ENCODE measurements around the gene CDPF1.

The CDPF1 gene

DNA sequence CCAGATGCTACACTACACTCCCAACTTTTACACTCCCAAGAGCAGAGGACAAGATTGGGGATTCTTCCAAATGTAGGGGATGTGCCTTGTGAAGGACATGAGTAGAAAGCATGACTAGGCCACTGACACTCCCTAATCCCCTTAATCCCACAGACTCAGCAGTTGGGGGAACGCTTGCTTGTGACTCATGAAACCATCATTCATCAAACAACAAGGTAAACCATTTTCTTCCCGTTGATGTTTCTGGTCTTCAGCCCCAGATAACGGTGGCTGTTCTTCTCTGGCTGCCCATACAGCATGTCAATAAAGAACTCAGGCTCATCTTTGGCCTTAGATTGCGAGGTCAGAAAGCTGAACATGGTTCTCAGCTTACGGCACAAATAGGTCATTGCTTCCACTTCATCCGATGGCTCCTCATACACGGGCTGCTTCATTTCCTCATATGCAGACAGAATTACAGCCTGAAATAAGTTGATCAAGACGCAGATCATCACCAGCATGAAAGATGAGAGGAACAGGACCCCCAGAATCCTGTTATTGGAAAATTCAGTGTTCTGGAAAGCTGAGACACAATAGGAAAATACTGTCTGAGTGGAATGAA, 6.4 kb upstream of the CDPF1 start:
- no peak for DNase-seq (ENCODE audit: low read depth, low spot score)

DNA sequence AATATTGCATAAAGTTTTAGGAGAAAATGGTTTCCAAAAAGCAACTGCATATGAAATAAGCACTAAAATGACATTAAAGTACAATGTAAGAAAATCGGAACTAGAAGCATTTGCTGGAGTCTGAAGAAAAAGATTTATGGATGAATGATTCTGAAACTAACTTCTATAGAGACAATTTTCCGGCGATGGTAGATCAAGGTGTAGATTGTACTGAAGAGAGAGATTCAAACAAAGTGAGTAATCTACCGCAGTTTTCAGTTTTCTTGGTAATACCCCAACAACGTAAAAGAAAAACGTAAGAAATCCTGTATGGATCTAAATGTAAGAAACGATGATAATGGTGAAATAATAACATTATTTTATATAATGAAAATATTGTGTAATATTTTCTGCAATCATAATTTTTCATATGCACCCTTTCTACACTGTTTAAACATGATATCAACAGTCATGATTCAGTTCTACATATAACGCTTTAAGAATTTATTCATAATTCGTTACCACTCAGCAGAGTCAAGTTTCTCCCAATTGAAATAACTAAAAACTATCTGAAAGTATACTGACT, 1.8 kb upstream of the CDPF1 start:
- no peak for DNase-seq (ENCODE audit: low read depth, low spot score)

DNA sequence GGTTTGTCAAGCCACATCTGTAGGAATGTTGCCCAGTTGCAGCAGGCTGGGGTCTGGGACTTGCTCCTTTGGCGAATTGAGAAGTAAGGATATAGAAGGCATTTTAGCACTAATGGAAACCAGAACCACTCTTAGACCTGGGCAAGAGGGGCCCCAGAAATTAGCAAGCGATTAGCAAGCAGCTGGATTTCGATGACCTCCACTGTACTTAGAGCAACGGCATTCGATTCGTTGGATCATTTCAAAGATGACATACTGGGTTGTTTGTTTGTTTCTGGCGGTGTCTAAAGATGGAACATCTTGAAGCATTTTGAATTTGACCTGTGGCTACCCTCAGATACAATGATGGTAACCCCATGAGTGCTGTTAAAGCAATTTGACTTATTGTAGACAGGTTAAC, 1.2 kb upstream of the CDPF1 start:
- DNase-seq (ENCODE audit: low read depth, low spot score), result no peak

DNA sequence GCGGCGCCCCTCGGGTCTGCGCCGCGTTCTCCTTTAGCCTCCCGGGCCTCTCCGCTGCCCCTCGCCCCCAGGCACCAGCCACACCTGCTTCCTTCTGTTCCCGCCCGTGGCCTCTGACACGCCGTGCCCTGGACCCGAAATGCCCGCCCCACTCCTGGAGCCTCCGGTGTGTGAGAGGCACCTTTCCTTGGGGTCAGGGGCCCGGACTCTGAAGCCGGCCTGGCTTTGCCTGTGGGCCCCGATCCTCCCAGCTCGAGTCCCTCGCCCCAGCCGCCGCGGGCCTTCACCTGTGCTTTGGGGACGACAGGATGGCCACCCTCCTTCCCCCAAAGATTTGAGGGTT, 661 bp upstream of the CDPF1 start:
- no peak for DNase-seq (ENCODE audit: low read depth, low spot score)

DNA sequence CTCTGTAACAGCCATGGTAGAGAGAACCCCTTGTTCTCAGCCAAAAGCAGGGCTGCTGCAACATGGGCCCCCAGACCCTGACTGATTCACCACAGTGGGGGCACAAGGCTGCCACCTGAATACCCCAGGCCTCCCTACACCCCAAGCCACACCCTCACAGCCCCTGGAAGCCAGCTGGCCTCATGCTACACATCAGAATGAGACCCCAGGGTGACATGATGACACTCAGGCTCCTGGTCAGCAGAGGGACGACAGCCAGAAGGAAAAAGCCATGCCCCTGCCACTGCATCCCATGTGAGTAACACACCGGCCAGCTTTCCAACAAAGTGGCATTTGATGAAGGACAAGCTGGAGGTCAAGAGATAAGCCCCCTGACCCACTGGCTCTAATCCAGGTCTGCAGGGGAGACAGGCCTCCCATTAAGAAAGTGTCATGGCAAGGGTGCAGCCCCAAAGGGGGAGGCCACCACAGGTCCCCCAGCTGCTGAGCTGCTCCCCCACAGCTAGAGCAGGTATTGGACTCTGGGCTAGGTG, 2.6 kb downstream of the CDPF1 start:
- DNase-seq (ENCODE audit: low read depth, low spot score), result no peak

DNA sequence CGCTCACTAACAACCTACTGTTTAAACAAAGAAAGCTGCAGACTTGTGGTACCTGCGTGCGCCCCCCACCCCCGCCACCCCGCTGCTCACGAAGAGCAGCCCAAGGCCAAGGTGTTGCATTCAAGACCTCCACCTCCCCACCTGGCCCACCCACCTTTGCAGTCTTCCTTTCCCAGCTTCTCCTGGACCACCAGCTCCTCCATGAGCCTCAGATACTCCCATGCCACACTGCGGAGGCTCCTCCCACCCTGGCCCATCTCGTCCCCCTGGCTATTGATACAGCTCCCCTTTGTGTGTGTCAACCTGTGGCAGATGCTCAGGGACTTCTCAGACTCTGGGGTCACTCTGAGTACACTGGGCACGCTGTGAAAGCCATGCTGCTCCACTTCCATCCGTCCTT, 3.9 kb downstream of the CDPF1 start:
- DNase-seq (ENCODE audit: low read depth, low spot score), result no peak

DNA sequence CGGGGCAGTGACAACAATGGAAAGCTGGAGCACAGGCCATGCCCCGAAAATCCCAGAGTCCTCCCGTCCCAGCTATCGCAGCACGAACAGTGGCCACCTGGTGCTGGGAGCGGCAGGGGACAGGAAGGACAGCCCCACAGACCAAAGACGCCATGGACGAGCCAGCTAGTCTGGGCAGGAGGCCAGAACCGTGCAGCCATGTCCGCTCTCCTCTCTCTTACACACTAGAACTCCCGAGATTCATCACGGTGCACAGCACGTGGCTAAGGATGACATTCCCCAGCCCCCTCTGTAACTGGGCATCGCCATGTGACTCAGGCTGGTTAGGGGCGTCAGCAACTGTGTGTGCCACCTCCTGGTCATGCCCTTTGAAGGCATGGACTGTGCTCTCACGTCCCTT, 4.6 kb downstream of the CDPF1 start:
- DNase-seq (ENCODE audit: low read depth, low spot score), result no peak

DNA sequence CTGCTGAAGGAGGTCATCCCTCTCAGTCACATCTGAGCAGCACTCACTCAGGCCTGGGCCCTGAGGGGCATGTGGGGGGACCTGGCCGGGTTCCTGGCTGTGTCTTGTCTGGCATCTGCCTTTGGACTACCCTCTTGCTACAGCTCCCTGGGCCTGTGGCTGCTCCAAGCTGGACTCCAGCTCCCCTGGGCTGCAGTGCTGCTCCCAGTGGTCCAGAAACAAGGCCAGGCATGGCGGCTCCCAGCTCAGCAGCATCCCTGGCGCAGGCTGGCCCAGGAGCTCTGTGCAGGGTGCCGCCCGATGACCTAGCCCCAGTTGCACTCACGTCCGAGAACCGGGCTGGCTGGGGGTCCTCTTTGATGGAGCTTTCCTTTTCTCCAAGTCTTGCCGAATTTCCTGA, 5.3 kb downstream of the CDPF1 start:
- no peak for DNase-seq (ENCODE audit: low read depth, low spot score)

DNA sequence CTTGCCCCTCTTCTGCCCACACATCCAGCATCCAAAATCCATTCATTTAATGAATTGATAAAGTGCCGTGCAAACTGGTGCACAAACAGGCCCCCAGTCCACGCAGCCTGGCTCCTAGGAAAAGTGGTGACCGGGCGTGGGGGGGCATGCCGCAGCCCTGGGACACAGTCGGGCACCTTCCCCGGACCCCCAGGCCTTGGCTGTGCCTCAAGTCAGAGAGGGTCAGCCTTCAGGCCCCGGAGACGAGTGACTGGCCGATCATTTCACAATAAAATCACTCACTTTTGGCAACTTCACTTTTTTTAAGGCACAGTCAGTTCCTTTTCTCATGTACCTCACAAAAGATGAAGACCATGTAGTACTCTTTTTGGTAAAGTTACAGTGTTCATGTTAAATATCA, 8.0 kb downstream of the CDPF1 start:
- no peak for DNase-seq (ENCODE audit: low read depth, low spot score)

DNA sequence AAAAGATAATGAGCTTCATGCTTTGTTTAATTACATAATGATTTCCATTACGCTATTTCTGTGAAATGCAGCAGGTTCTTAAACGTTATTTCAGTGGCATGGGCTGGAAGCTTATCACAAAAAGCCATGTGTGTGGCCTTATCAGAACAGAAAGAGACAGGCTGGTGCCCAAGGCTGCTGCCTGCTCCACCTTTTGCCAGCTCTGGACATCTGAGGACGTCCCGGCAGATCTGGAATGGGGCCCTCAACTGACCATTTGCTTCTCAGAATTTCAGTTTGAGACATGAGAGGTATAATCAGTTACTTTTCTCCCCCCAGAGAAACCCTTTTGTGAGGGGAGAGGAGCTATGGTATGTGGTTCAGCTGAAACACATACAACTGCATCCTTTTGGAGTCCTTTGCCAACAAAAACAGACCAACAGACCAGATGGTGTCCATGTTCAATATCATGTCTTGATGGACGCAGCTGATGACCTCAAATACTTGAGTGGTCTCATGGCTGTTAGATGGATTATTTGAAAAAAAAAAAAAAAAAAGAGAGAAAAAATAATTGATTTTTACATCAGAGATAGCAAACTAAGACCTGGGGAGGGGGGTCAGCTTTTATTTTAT, 8.6 kb downstream of the CDPF1 start:
- no peak for DNase-seq (ENCODE audit: low read depth, low spot score)

DNA sequence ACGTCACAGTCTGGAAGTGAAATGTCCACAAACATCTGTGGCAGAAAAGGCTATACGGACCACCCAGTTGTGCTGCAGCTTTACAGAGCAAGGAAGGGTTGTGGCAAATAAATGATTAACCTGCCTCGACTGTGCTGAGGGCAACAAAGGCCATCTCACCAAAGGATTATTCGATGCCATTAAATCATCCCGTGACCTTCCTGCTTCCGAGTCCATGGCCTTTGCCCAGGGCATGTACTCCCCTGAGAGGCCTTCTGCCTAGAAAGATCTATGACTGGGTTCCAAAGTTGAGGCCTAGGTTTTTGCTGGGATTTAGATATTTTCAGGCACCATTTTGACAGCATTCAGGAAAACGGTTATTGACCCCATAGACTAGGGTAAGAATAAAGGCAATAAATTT, 9.2 kb downstream of the CDPF1 start:
- DNase-seq (ENCODE audit: low read depth, low spot score), result no peak

DNA sequence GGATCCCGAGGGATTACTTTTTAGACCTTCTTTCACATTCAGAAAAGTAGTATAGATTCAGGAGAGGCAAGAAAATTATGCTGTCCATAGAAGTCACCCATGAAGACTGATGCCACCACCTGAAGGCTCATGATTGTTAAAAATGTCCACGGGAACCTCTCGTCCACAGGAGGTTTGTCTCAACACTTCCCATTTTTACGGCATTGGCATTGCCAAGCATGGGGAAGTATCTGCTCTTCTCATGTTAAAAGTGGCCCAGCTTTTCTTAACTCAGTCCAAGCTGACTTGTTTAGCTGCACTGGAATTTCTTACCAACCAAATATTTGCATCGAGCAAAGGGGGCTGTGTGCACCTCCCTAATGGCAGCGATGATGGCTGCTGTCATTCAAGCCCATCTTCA, 9.6 kb downstream of the CDPF1 start:
- no peak for DNase-seq (ENCODE audit: low read depth, low spot score)

DNA sequence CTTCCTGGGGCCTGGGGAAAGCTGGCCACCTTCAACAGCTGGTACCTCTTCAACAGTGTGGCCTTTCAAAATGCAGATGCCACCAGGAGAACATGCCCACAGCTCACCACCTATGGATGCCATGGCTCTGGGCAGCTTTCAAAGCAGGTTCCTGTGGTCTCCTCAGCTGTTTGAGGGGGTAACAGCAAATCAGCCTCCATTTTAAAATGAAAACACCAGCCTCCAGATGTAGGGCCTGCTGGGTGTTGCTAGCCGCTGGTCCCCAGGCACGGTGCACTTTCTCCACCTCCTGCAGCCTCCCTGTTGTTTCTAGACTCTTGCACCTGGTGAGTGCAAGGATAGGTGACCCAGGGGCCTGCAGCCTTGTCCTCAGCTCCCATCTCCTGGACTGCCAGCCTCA, 10.0 kb downstream of the CDPF1 start:
- DNase-seq (ENCODE audit: low read depth, low spot score), result no peak

DNA sequence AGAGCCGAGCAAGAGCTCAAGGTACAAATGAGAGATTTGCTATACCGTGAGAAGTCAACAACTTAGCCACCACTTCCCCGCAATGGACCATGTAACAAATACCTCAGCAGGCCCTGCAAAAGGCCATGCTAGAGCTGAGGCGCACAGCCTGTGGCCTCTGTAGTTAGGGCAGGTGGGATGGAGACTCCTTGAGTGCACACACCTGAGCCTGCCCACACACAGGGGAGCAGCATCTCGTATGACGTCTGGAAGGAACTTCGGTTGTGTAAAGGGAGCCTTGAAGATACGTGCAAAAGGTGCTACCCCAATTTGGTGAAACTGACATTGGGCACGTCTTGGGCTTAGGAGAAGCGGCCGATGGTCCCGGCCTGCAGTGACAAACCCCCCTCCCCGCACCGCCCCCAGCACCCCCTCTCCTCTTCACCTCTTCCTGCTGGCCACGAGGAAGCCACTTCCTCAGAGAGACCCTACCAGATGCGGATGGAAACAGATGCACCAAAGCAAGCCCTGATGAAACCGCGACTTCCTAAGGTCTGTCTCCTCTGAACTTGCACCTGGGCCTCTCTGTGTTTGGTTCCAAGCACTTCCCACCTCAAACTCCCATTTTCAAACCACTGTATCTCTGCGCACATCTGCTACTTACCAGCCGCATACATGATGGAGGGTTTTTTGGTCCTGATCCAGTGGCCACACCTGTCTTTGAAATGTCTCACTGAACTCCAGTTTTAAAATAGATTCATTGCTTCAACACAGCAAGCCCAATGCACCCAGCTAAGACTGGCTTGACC, 10.6 kb downstream of the CDPF1 start:
- DNase-seq (ENCODE audit: low read depth, low spot score), result no peak

DNA sequence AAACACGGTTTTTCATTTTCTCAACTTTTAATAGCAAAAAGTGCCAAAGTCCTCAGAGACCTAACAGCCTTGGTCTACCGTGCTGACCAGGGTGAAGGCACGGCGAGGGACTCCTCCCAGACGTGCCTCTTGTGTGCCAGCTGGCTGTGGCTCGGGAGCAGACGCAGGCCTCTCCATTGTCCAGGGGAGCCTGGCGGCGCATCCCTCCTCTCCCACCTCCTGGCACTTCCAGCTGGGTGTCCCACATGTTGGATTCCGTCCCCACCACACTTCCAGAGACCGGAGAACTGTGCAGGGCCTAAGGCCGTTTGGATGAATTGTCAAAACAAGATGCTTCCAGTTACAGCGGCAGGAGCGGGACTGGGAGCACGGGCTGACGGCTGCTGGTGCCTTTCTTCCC, 11.6 kb downstream of the CDPF1 start:
- DNase-seq (ENCODE audit: low read depth, low spot score), result no peak

DNA sequence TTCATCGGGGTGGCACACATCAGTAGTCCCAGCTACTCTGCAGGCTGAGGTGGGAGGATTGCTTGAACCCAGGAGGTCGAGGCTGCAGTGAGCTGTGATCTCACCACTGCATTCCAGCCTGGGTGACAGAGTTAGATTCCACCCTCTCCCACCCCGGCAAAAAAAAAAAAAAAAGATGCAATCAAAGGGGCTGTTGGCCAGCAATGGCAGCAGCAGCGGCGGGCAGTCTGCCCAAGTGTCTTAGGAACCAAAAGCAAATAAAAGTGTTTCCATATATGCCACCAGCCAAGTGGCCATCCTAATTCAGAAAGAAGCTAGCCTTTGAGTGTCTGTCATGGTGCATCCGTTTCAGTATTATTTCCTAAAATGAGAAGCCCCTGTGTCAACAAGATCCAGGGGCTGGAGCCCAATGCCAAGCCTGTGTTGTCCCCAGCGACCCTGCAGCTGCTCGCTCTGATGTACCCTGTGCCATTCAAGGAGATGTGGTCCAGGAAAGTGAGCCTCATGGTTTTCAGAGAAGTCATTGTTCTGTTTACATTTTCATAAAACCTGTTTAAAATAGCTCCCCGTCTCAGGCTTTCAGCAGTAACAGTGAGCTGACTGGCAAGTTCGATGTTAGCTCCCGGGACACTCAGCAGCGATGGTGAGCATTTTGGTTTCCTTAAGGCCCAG, 12.5 kb downstream of the CDPF1 start:
- DNase-seq (ENCODE audit: low read depth, low spot score), result no peak

DNA sequence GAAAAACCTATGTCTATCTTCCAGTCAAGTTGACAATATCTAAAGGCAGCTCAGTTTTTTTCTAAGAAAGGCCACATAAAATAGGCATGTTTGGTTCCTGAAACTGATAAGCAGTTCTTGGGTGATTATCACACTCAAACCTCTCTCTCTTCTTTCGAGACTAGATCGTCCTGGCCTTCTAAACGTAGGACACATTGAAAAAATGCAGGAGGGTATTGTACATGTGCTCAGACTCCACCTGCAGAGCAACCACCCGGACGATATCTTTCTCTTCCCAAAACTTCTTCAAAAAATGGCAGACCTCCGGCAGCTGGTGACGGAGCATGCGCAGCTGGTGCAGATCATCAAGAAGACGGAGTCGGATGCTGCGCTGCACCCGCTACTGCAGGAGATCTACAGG, 15.1 kb downstream of the CDPF1 start:
- no peak for DNase-seq (ENCODE audit: low read depth, low spot score)

DNA sequence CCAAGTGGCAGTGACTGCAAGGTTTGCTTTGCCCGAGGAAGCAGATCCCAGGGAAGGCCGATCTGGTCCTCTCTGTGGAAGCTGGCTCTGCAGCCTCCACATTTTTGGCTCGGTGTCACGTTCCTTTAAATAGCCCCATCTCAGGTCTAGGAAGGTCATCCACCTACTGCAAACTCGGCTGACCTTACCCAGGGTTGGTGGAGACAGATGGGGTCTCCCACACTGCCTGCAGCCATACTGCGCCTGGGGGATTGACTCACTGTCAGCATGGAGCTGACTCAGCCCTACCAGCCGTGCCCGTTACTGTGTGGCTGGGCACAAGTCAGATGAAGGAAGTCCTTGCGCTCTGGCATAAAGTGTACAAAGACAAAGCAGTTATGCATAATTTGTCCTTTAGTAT, 16.9 kb downstream of the CDPF1 start:
- no peak for DNase-seq (ENCODE audit: low read depth, low spot score)

DNA sequence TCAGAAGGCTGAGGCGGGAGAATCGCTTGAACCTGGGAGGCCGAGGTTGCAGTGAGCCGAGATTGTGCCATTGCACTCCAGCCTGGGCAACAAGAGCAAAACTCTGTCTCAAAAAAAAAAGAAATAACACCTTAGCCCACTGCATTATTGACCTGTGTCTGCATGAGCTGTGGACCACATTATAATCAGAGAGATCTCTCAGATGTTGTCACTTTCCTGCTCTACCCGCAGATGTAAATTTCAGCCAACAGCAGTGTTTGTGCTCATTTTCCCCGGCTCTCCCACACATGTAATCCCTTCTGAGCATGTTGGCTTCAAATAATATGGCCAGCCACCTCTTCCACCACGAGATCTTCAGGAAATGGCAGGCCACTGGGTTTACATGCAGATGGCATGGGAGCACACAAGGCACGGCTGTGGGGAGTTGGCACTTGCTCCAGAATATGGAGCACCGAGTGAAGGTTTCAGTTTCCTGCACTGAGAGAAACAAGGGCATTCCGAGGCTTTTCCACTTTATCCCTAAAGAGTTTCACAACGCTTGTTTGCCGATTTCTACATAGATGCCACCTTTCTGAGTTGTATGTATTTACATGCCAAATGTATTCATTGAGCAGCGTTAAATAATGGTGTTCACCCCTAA, 19.7 kb downstream of the CDPF1 start:
- no peak for DNase-seq (ENCODE audit: low read depth, low spot score)

DNA sequence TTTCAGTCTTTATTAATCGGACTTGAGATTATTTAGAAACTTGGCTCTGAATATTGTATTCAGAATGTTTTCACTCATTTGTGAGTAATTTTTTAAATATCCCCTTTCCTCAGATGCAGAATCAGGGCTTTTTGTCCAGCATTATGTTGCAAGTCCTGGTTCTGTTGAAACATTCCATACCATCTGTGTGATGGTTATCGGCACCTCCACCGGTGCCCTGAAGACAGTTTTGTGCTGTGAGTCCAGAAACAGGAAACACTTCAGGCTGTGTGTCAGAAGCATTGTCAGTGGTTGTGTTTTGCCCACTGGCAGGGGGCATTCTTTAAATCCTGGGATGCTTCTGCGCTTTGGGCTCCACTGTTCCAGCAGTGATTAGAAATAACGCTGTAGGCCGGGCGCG, 20.4 kb downstream of the CDPF1 start:
- DNase-seq (ENCODE audit: low read depth, low spot score), result no peak

DNA sequence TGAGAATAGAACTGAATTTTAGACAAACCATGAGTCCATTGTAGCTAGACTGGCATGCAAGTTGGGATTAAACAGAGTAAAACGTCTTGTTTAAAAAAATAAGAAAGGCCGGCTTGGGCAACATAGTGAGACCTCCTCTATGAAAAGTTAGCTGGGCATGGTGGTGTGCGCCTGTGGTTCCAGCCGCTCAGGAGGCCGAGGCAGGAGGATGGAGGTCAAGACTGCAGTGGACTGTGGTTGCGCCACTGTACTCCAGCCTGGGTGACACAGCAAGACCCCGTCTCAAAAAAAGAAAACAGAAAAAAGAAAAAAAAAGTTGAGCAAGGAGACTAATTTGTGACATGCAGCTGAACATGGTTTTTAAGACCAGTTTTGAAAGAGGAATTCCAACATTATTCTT, 23.5 kb downstream of the CDPF1 start:
- no peak for DNase-seq (ENCODE audit: low read depth, low spot score)

DNA sequence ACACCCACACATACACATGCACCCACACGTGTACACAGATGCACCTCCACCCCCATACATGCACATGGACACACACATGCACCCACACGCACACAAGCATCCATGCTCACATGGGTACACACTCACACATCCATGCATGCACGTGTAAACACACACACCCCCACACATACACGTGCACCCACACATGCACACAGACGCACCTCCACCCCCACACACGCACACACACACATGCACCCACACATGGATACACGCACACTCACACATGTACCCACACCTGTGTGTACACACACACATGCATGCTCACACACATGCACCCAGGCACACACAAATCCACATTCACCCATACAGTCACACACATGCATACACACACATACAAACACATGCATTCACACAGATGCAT, 24.5 kb downstream of the CDPF1 start:
- no peak for DNase-seq (ENCODE audit: low read depth, low spot score)
